ENCODE data around the gene MROH8.

Gene MROH8

GRCh38 chr20:37178839-37179682, at the start of gene MROH8, which contains the start of gene RPN2:
TSS of gene MROH8 (minus strand) at chr20:37179548.
TSS of gene RPN2 (plus strand) at chr20:37179330. CDS start at chr20:37179357, 27 bp downstream.
- peak; percentile 99 for DNase-seq

GRCh38 chr20:37228656-37229055, 49.3 kb upstream of the MROH8 start:
- DNase-seq, result no peak

- DNase-seq, result no peak
These were observed 48.7 kb upstream of the MROH8 start for GRCh38 chr20:37228082-37228481.

- no peak for DNase-seq
These were observed 47.5 kb upstream of the MROH8 start for GRCh38 chr20:37226889-37227288.

- no peak for DNase-seq
These were observed 45.8 kb upstream of the MROH8 start for GRCh38 chr20:37225146-37225545.

GRCh38 chr20:37223053-37223452, 43.7 kb upstream of the MROH8 start:
- DNase-seq, result peak; percentile 84

- no peak for DNase-seq
These were observed 42.7 kb upstream of the MROH8 start for GRCh38 chr20:37222086-37222485.

- DNase-seq, result no peak
These were observed 41.4 kb upstream of the MROH8 start for GRCh38 chr20:37220731-37221130.

GRCh38 chr20:37219751-37220668, 40.7 kb upstream of the MROH8 start:
- DNase-seq, result no peak

- DNase-seq, result no peak
These were observed 39.6 kb upstream of the MROH8 start for GRCh38 chr20:37218976-37219375.

- no peak for DNase-seq
These were observed 39.1 kb upstream of the MROH8 start for GRCh38 chr20:37218441-37218840.

GRCh38 chr20:37209661-37210314, 30.4 kb upstream of the MROH8 start:
- DNase-seq, result no peak

- no peak for DNase-seq
These were observed 29.8 kb upstream of the MROH8 start for GRCh38 chr20:37209193-37209592.

GRCh38 chr20:37207171-37207570, 27.8 kb upstream of the MROH8 start:
- no peak for DNase-seq

- no peak for DNase-seq
These were observed 26.4 kb upstream of the MROH8 start for GRCh38 chr20:37205794-37206193.

GRCh38 chr20:37205130-37205529, 25.8 kb upstream of the MROH8 start:
- no peak for DNase-seq

- DNase-seq, result no peak
These were observed 24.7 kb upstream of the MROH8 start for GRCh38 chr20:37204056-37204455.

GRCh38 chr20:37202267-37202943, 23.1 kb upstream of the MROH8 start:
- peak; percentile 72 for DNase-seq

GRCh38 chr20:37201827-37202162, 22.4 kb upstream of the MROH8 start:
- DNase-seq, result no peak

GRCh38 chr20:37200926-37201826, 21.8 kb upstream of the MROH8 start:
- no peak for DNase-seq

GRCh38 chr20:37200376-37200775, 21.0 kb upstream of the MROH8 start:
- DNase-seq, result no peak
